ENCODE measurements around the gene OLAH. TPM values are rescaled to one million over a fixed set of nuclear protein-coding genes. Genes with fewer than 3 reads are reported as not detected.

Gene OLAH
- total RNA-seq, 1 experiment from 2014 or later, result not detected

- TF ChIP-seq EZH2 (IDR thresholded peaks at IDR 0.05; ENCODE audit: low read length, unreplicated experiment) (no peak), CTCF (conservative IDR thresholded peaks at IDR 0.05; ENCODE audit: low read depth, low read length) (no peak), EZH2phosphoT487 (IDR thresholded peaks at IDR 0.05; ENCODE audit: borderline replicate concordance, low read length) (no peak)
- Histone ChIP-seq H3K9ac (ENCODE audit: low read length) (no peak overlapping the region), H3K9me2 (replicated peaks; ENCODE audit: low read length) (no peaks in the 10 kb centered on the region), H3K79me2 (ENCODE audit: low read length) (no peaks in the 10 kb centered on the region), H3K4me2 (ENCODE audit: low read length) (no peak overlapping the region), H4K20me1 (ENCODE audit: low read length) (no peaks in the 10 kb centered on the region), H3K27ac (ENCODE audit: low read length) (no peak overlapping the region), H3K36me3 (ENCODE audit: low read depth, low read length) (no peaks in the 10 kb centered on the region), H3K4me3 (ENCODE audit: low read length) (no peak overlapping the region), H3K27me3 (ENCODE audit: low read length) (no peaks in the 10 kb centered on the region), H3F3A (ENCODE audit: low read length, unreplicated experiment) (no peaks in the 10 kb centered on the region), H2AFZ (ENCODE audit: low read length) (no peak overlapping the region), H3K9me3 (ENCODE audit: low read length) (no peaks in the 10 kb centered on the region), H3K4me1 (ENCODE audit: insufficient read depth, low read length) (no peaks in the 10 kb centered on the region)
- CTCF ChIA-PET, result no interaction called here
- intact Hi-C loops (cut with micrococcal nuclease), result no loop called here
- ATAC-seq (no peak), DNase-seq (no peak)
- no TSS peak for BruUV-seq (replicated peaks)
- POLR2A ChIA-PET (ENCODE audit: unreplicated experiment), result no interaction called here
These were observed 14.9 kb downstream of the OLAH start for GRCh38 chr10:15058689-15059088.

GRCh38 chr10:15059914-15060313 is 16.2 kb downstream of the OLAH start:
- Histone ChIP-seq H3F3A (ENCODE audit: low read length, unreplicated experiment) (no peaks in the 10 kb centered on the region), H3K9ac (ENCODE audit: low read length) (no peak overlapping the region), H4K20me1 (ENCODE audit: low read length) (no peaks in the 10 kb centered on the region), H3K27ac (ENCODE audit: low read length) (no peak overlapping the region), H3K9me3 (ENCODE audit: low read length) (no peaks in the 10 kb centered on the region), H3K4me2 (ENCODE audit: low read length) (no peak overlapping the region), H3K79me2 (ENCODE audit: low read length) (no peaks in the 10 kb centered on the region), H3K27me3 (ENCODE audit: low read length) (no peaks in the 10 kb centered on the region), H3K4me1 (ENCODE audit: insufficient read depth, low read length) (no peaks in the 10 kb centered on the region), H3K9me2 (replicated peaks; ENCODE audit: low read length) (no peaks in the 10 kb centered on the region), H2AFZ (ENCODE audit: low read length) (no peak overlapping the region), H3K36me3 (ENCODE audit: low read depth, low read length) (no peaks in the 10 kb centered on the region), H3K4me3 (ENCODE audit: low read length) (no peak overlapping the region)
- ChIA-PET CTCF (no interaction called here), POLR2A (ENCODE audit: unreplicated experiment) (no interaction called here)
- intact Hi-C loops (cut with micrococcal nuclease), result no loop called here
- no TSS peak for BruUV-seq (replicated peaks)
- ATAC-seq, result no peak
- DNase-seq, result no peak
- TF ChIP-seq EZH2phosphoT487 (IDR thresholded peaks at IDR 0.05; ENCODE audit: borderline replicate concordance, low read length) (no peak), EZH2 (IDR thresholded peaks at IDR 0.05; ENCODE audit: low read length, unreplicated experiment) (no peak), CTCF (conservative IDR thresholded peaks at IDR 0.05; ENCODE audit: low read depth, low read length) (no peak)

- H3K4me1 ChIP-seq (ENCODE audit: insufficient read depth, low read length), result no peaks in the 10 kb centered on the region
- no peaks in the 10 kb centered on the region for H3K9me2 ChIP-seq (replicated peaks; ENCODE audit: low read length)
- no peaks in the 10 kb centered on the region for H3K79me2 ChIP-seq (ENCODE audit: low read length)
- ChIA-PET POLR2A (ENCODE audit: unreplicated experiment) (no interaction called here), CTCF (no interaction called here)
- no peaks in the 10 kb centered on the region for H4K20me1 ChIP-seq (ENCODE audit: low read length)
- no peak for ATAC-seq
- no peak overlapping the region for H2AFZ ChIP-seq (ENCODE audit: low read length)
- no peaks in the 10 kb centered on the region for H3K9me3 ChIP-seq (ENCODE audit: low read length)
- intact Hi-C loops (cut with micrococcal nuclease), result no loop called here
- H3K27ac ChIP-seq (ENCODE audit: low read length), result no peak overlapping the region
- TF ChIP-seq CTCF (conservative IDR thresholded peaks at IDR 0.05; ENCODE audit: low read depth, low read length) (no peak), EZH2 (IDR thresholded peaks at IDR 0.05; ENCODE audit: low read length, unreplicated experiment) (no peak), EZH2phosphoT487 (IDR thresholded peaks at IDR 0.05; ENCODE audit: borderline replicate concordance, low read length) (no peak)
- H3K4me3 ChIP-seq (ENCODE audit: low read length), result no peak overlapping the region
- no peak overlapping the region for H3K9ac ChIP-seq (ENCODE audit: low read length)
- H3K27me3 ChIP-seq (ENCODE audit: low read length), result no peaks in the 10 kb centered on the region
- H3F3A ChIP-seq (ENCODE audit: low read length, unreplicated experiment), result no peaks in the 10 kb centered on the region
- no peaks in the 10 kb centered on the region for H3K36me3 ChIP-seq (ENCODE audit: low read depth, low read length)
- no TSS peak for BruUV-seq (replicated peaks)
- no peak for DNase-seq
- H3K4me2 ChIP-seq (ENCODE audit: low read length), result no peak overlapping the region
These were observed 16.9 kb downstream of the OLAH start for GRCh38 chr10:15060638-15061037.

Measured in PC-3 (cell line).